A204.1 (cell line): ENCODE measurements around the gene CDYL.

Source experiments
- FAIRE-seq: peaks from 2 replicates; lab custom pipeline; 2012; peaks lifted over from hg19 to GRCh38; lab: Jason Lieb, UNC

Gene CDYL

GRCh38 chr6:4774715-4775493, 1.3 kb upstream of the CDYL start:
- FAIRE-seq: no peak

GRCh38 chr6:4775494-4776130, 592 bp upstream of the CDYL start:
- no peak for FAIRE-seq

GRCh38 chr6:4776493-4777393, 539 bp downstream of the CDYL start:
- no peak for FAIRE-seq

- FAIRE-seq: no peak
These were observed 1.3 kb downstream of the CDYL start for GRCh38 chr6:4777394-4777935.

GRCh38 chr6:4778086-4778485, 1.9 kb downstream of the CDYL start:
- no peak for FAIRE-seq

GRCh38 chr6:4780360-4780812, 4.2 kb downstream of the CDYL start:
- no peak for FAIRE-seq

- no peak for FAIRE-seq
These were observed 5.2 kb downstream of the CDYL start for GRCh38 chr6:4781426-4781825.

- no peak for FAIRE-seq
These were observed 5.9 kb downstream of the CDYL start for GRCh38 chr6:4781967-4782575.

GRCh38 chr6:4786996-4787395, 10.8 kb downstream of the CDYL start:
- no peak for FAIRE-seq

- no peak for FAIRE-seq
These were observed 12.3 kb downstream of the CDYL start for GRCh38 chr6:4788482-4788881.

GRCh38 chr6:4788953-4789584, 12.9 kb downstream of the CDYL start:
- no peak for FAIRE-seq

- no peak for FAIRE-seq
These were observed 14.1 kb downstream of the CDYL start for GRCh38 chr6:4790158-4790899.

- no peak for FAIRE-seq
These were observed 18.0 kb downstream of the CDYL start for GRCh38 chr6:4794140-4794707.

- FAIRE-seq: no peak
These were observed 21.4 kb downstream of the CDYL start for GRCh38 chr6:4797587-4797986.

- FAIRE-seq: peak; percentile 37
These were observed 23.7 kb downstream of the CDYL start for GRCh38 chr6:4799912-4800311.

GRCh38 chr6:4800662-4801061, 24.5 kb downstream of the CDYL start:
- no peak for FAIRE-seq

- no peak for FAIRE-seq
These were observed 25.4 kb downstream of the CDYL start for GRCh38 chr6:4801491-4802110.

- no peak for FAIRE-seq
These were observed 26.2 kb downstream of the CDYL start for GRCh38 chr6:4802312-4802935.

GRCh38 chr6:4803343-4803744, 27.1 kb downstream of the CDYL start:
- no peak for FAIRE-seq

- no peak for FAIRE-seq
These were observed 27.9 kb downstream of the CDYL start for GRCh38 chr6:4804095-4804494.
